ENCODE measurements around the gene BET1.

DNA sequence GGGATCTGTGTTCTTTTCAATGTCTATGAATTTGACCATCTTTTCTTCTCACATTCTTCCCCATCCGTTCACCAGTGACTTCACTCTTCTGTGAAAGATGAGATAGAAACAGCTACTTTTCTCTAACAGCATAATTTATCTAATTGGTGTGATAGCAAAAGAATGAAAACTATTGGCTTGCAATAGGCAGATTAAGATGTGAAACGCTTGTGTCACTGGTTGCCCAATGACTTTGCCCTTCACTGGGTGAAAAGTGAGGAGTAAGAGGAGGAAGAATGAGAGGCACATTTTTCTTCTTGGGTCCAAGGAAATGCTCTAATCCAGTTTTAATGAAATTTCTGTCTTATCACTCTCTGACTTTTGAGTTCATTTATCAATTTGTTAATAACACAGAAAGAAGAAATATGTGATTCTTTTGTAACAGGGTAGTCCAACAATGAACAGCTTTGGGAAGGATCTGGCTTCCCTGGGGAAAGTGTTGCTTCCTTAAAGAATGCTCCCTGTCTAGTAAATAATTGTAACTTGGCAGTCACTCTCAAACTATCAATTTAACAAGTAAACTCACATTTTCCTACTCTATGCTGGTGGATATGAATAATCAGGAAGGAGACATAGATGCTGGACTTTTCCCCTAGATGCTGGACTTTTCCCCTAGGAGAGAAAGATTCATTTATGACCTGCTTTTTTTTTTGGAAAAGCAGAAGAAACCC, 35.1 kb downstream of the BET1 start:
- TF ChIP-seq GLIS3 (CRISPR knock-in tag; IDR thresholded peaks at IDR 0.05) (no peak), ZFP30 (CRISPR knock-in tag; IDR thresholded peaks at IDR 0.05) (no peak), TCF4 (CRISPR knock-in tag; IDR thresholded peaks at IDR 0.05; ENCODE audit: borderline replicate concordance) (no peak)
- TF ChIP-seq, protein P1, sequence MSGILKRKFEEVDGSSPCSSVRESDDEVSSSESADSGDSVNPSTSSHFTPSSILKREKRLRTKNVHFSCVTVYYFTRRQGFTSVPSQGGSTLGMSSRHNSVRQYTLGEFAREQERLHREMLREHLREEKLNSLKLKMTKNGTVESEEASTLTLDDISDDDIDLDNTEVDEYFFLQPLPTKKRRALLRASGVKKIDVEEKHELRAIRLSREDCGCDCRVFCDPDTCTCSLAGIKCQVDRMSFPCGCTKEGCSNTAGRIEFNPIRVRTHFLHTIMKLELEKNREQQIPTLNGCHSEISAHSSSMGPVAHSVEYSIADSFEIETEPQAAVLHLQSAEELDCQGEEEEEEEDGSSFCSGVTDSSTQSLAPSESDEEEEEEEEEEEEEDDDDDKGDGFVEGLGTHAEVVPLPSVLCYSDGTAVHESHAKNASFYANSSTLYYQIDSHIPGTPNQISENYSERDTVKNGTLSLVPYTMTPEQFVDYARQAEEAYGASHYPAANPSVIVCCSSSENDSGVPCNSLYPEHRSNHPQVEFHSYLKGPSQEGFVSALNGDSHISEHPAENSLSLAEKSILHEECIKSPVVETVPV (CRISPR knock-in tag; IDR thresholded peaks at IDR 0.05) = no peak
- TF ChIP-seq, protein P2, sequence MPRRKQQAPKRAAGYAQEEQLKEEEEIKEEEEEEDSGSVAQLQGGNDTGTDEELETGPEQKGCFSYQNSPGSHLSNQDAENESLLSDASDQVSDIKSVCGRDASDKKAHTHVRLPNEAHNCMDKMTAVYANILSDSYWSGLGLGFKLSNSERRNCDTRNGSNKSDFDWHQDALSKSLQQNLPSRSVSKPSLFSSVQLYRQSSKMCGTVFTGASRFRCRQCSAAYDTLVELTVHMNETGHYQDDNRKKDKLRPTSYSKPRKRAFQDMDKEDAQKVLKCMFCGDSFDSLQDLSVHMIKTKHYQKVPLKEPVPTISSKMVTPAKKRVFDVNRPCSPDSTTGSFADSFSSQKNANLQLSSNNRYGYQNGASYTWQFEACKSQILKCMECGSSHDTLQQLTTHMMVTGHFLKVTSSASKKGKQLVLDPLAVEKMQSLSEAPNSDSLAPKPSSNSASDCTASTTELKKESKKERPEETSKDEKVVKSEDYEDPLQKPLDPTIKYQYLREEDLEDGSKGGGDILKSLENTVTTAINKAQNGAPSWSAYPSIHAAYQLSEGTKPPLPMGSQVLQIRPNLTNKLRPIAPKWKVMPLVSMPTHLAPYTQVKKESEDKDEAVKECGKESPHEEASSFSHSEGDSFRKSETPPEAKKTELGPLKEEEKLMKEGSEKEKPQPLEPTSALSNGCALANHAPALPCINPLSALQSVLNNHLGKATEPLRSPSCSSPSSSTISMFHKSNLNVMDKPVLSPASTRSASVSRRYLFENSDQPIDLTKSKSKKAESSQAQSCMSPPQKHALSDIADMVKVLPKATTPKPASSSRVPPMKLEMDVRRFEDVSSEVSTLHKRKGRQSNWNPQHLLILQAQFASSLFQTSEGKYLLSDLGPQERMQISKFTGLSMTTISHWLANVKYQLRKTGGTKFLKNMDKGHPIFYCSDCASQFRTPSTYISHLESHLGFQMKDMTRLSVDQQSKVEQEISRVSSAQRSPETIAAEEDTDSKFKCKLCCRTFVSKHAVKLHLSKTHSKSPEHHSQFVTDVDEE (CRISPR knock-in tag; IDR thresholded peaks at IDR 0.05) = no peak
- TF ChIP-seq, protein P3, sequence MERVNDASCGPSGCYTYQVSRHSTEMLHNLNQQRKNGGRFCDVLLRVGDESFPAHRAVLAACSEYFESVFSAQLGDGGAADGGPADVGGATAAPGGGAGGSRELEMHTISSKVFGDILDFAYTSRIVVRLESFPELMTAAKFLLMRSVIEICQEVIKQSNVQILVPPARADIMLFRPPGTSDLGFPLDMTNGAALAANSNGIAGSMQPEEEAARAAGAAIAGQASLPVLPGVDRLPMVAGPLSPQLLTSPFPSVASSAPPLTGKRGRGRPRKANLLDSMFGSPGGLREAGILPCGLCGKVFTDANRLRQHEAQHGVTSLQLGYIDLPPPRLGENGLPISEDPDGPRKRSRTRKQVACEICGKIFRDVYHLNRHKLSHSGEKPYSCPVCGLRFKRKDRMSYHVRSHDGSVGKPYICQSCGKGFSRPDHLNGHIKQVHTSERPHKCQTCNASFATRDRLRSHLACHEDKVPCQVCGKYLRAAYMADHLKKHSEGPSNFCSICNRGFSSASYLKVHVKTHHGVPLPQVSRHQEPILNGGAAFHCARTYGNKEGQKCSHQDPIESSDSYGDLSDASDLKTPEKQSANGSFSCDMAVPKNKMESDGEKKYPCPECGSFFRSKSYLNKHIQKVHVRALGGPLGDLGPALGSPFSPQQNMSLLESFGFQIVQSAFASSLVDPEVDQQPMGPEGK (CRISPR knock-in tag; IDR thresholded peaks at IDR 0.05; ENCODE audit: borderline replicate concordance) = no peak
- TF ChIP-seq, protein P4, sequence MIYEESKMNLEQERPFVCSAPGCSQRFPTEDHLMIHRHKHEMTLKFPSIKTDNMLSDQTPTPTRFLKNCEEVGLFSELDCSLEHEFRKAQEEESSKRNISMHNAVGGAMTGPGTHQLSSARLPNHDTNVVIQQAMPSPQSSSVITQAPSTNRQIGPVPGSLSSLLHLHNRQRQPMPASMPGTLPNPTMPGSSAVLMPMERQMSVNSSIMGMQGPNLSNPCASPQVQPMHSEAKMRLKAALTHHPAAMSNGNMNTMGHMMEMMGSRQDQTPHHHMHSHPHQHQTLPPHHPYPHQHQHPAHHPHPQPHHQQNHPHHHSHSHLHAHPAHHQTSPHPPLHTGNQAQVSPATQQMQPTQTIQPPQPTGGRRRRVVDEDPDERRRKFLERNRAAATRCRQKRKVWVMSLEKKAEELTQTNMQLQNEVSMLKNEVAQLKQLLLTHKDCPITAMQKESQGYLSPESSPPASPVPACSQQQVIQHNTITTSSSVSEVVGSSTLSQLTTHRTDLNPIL (CRISPR knock-in tag; IDR thresholded peaks at IDR 0.05; ENCODE audit: low read depth) = no peak
